Keratinocyte (primary cell): ENCODE results near the gene PRG2. TPM values are rescaled to one million over a fixed set of nuclear protein-coding genes. Genes with fewer than 3 reads are reported as not detected.

Source experiments
- DNase-seq: peaks from one replicate; pipeline ENCODE4 v3.0.0-alpha.2; 2011; ENCODE audit warnings: low read depth, missing footprints, low spot score
- FAIRE-seq: peaks from 2 replicates; lab custom pipeline; 2011; peaks lifted over from hg19 to GRCh38; lab: Jason Lieb, UNC
- H2AFZ ChIP-seq: 2 replicates; pipeline ENCODE4 v1.6.0; 2012; ENCODE audit warnings: low read length, control low read depth, inconsistent platforms; ENCODE audit not compliant: control insufficient read depth
- H3K27ac ChIP-seq: 2 replicates; pipeline ENCODE4 v1.5.1; 2011; ENCODE audit warnings: low read length; ENCODE audit not compliant: control insufficient read depth, insufficient read depth
- H3K27me3 ChIP-seq: 3 replicates; pipeline ENCODE4 v1.6.0; 2011; ENCODE audit warnings: low read length; ENCODE audit not compliant: control insufficient read depth, insufficient read depth; ENCODE audit errors: extremely low read depth
- H3K36me3 ChIP-seq, 2 experiments: 2 replicates in 1 of 2; 3 replicates in 1 of 2; pipeline ENCODE4 v1.5.1; 2011; ENCODE audit warnings: low read length in 2 of 2, mild to moderate bottlenecking in 1 of 2; ENCODE audit not compliant: control insufficient read depth in 2 of 2, insufficient read depth in 2 of 2; ENCODE audit errors: extremely low read depth in 1 of 2
- H3K4me1 ChIP-seq: 3 replicates; pipeline ENCODE4 v1.5.1; 2011; ENCODE audit warnings: low read length; ENCODE audit not compliant: control insufficient read depth, insufficient read depth; ENCODE audit errors: extremely low read depth
- H3K4me2 ChIP-seq: 3 replicates; pipeline ENCODE4 v1.6.0; 2011; ENCODE audit warnings: low read depth, low read length; ENCODE audit not compliant: control insufficient read depth, insufficient read depth; ENCODE audit errors: extremely low read depth
- H3K4me3 ChIP-seq, 3 experiments: fragments of 200-600 bp in 1 of 3; sonication (generic) in 1 of 3; 2 replicates in 2 of 3; 3 replicates in 1 of 3; pipeline ENCODE4 v1.5.1; 2011 to 2016; ENCODE audit warnings: low read length in 3 of 3, mild to moderate bottlenecking in 3 of 3, control low read depth in 2 of 3, inconsistent platforms in 1 of 3, low read depth in 1 of 3, mixed read lengths in 1 of 3, mixed run types in 1 of 3, moderate library complexity in 1 of 3; ENCODE audit not compliant: control insufficient read depth in 2 of 3, insufficient read depth in 2 of 3; ENCODE audit errors: extremely low read depth in 1 of 3
- H3K79me2 ChIP-seq: 2 replicates; pipeline ENCODE4 v1.6.0; 2012; ENCODE audit warnings: low read length; ENCODE audit not compliant: control insufficient read depth, insufficient read depth
- H3K9ac ChIP-seq: 3 replicates; pipeline ENCODE4 v1.6.0; 2011; ENCODE audit warnings: low read length; ENCODE audit not compliant: control insufficient read depth, insufficient read depth; ENCODE audit errors: extremely low read depth
- H3K9me1 ChIP-seq: 3 replicates; pipeline ENCODE4 v1.6.0; 2011; ENCODE audit warnings: low read length; ENCODE audit not compliant: control insufficient read depth, insufficient read depth; ENCODE audit errors: extremely low read depth
- H3K9me3 ChIP-seq: 2 replicates; pipeline ENCODE4 v1.5.1; 2012; ENCODE audit warnings: low read depth, low read length; ENCODE audit not compliant: control insufficient read depth
- H4K20me1 ChIP-seq: 3 replicates; pipeline ENCODE4 v1.6.0; 2011; ENCODE audit warnings: low read length; ENCODE audit not compliant: control insufficient read depth, insufficient read depth; ENCODE audit errors: extremely low read depth
- EZH2 ChIP-seq: IDR thresholded peaks from one replicate; pipeline ENCODE4 v1.6.1; 2012; ENCODE audit warnings: inconsistent platforms, mild to moderate bottlenecking, low read length, moderate library complexity
- dilution Hi-C: fragments of 300-500 bp; cut with MboI; formaldehyde crosslinking; loops from one replicate; pipeline ENCODE4 v1.7.0; 2020; ENCODE audit warnings: low sequenced_read_pairs; ENCODE audit not compliant: extremely low pct_ligation_motif_present
- polyA plus RNA-seq, 5 experiments: library from polyadenylated mRNA; depleted of rRNA in 3 of 5; stranded (reverse) in 3 of 5; stranded (forward) in 1 of 5; unstranded in 1 of 5; fragments of >200 nt; gene quantifications; 1 replicate in 1 of 5; 2 replicates in 3 of 5; 3 replicates in 1 of 5; pipeline versions ENCODE4 v1.2.1 to v1.2.3, GENCODE V29; 2011 to 2012; ENCODE audit warnings: missing spikeins in 2 of 5, low read depth in 1 of 5, low replicate concordance in 1 of 5
- TF ChIP-seq, protein P1 (sequence below), 3 experiments: IDR thresholded peaks in 1 of 3; conservative IDR thresholded peaks in 1 of 3; optimal IDR thresholded peaks in 1 of 3; 2 replicates in 2 of 3; 3 replicates in 1 of 3; pipeline versions ENCODE3 to v1.5.1; 2011; ENCODE audit warnings: low read length in 3 of 3, mild to moderate bottlenecking in 3 of 3, moderate library complexity in 2 of 3, control low read depth in 1 of 3, inconsistent platforms in 1 of 3; ENCODE audit not compliant: insufficient read depth in 2 of 3; ENCODE audit errors: extremely low read depth in 1 of 3

Gene PRG2
- polyA plus RNA-seq, 1 donor (not counting 4 experiments of a cell fraction or from before 2014, with no cell fraction given) = 0.09 TPM

DNA sequence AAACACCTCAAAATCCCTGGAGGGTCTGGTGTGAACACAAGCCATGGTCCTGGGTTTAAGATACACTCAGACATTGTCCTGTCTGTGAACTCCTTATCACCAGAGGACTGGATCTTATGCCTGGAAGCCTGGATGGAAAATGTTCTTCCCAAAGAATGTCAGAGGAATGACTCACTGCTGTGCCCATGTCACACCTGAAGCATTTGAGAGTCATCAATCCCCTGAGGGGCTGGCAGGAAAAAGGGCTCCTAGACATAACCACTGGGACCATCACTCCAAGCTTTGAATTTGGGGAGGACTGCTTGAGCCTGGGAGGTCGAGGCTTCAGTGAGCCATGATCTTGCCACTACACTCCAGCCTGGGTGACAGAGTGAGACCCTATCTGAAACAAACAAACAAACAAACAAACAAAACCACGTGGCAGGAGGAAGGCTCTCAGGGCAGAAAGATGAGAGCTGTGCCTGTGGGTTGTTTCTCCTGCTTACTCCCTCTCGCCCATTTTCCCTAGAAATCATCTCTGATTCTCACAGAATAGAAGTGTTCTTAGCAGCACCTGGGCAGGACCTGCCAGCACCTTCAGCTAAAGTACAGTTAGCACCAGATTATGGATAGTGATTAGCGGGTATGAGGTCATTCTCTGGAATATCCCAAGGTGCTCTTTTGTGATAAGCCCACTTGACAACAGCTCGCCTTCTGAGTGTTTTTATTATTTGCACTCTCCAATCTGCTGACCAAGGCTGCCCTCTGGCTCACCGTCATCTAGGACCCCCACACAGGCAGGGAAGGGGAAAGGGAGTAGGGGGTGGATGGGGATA, 11.9 kb upstream of the PRG2 start:
- peak overlapping the region; percentile 29 for H3K4me2 ChIP-seq
- no peaks in the 10 kb centered on the region for H3K9me3 ChIP-seq
- FAIRE-seq = peak; percentile 88
- H3K79me2 ChIP-seq = no peaks in the 10 kb centered on the region
- H2AFZ ChIP-seq = no peak overlapping the region
- H3K27ac ChIP-seq = peak overlapping the region; percentile 6
- H3K36me3 ChIP-seq = peaks cover 0 to 2% of the 10 kb centered on the region in 2 experiments
- H3K4me1 ChIP-seq = peaks cover 42% of the 10 kb centered on the region
- H3K4me3 ChIP-seq = no peak overlapping the region
- dilution Hi-C loops = no loop called here
- H3K27me3 ChIP-seq = no peaks in the 10 kb centered on the region
- no peaks in the 10 kb centered on the region for H3K9me1 ChIP-seq
- H3K9ac ChIP-seq = no peak overlapping the region
- DNase-seq = peak; percentile 64
- H4K20me1 ChIP-seq = no peaks in the 10 kb centered on the region
- no peak for TF ChIP-seq EZH2
- TF ChIP-seq, protein P1, sequence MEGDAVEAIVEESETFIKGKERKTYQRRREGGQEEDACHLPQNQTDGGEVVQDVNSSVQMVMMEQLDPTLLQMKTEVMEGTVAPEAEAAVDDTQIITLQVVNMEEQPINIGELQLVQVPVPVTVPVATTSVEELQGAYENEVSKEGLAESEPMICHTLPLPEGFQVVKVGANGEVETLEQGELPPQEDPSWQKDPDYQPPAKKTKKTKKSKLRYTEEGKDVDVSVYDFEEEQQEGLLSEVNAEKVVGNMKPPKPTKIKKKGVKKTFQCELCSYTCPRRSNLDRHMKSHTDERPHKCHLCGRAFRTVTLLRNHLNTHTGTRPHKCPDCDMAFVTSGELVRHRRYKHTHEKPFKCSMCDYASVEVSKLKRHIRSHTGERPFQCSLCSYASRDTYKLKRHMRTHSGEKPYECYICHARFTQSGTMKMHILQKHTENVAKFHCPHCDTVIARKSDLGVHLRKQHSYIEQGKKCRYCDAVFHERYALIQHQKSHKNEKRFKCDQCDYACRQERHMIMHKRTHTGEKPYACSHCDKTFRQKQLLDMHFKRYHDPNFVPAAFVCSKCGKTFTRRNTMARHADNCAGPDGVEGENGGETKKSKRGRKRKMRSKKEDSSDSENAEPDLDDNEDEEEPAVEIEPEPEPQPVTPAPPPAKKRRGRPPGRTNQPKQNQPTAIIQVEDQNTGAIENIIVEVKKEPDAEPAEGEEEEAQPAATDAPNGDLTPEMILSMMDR (optimal IDR thresholded peaks at IDR 0.05 in 1 of 3, IDR thresholded peaks at IDR 0.05 in 1 of 3, conservative IDR thresholded peaks at IDR 0.05 in 1 of 3; ENCODE audit: extremely low read depth in 1 of 3, insufficient read depth in 2 of 3, low read length in 3 of 3) = no peak

DNA sequence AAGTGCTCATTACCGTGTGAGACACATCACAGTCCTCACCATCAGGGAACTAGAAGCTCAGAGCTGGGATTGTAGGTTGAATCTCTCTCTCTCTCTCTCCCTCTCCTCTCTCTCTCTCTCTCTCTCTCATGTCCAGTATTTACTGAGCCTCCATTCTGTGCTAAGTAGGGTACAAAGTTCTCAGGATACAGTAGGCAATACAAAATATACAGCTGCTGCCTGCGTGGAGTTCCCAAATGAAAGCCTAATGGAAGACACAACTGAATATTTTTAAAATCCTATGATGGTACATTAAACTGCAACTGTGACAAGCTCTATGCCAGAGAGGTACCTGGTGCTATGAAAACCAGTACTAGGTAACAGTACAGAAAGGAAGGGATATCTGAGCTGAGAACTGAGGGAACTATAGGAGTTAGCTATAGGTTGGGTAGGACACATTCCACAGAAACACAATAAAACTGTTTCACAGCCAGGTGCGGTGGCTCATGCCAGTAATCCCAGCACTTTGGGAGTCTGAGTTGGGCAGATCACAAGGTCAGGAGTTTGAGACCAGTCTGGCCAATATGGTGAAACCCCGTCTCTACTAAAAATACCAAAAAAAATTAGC, 9.6 kb upstream of the PRG2 start:
- H2AFZ ChIP-seq = no peak overlapping the region
- no peaks in the 10 kb centered on the region for H3K27me3 ChIP-seq
- no peak overlapping the region for H3K27ac ChIP-seq
- peaks cover 27% of the 10 kb centered on the region for H3K4me1 ChIP-seq
- FAIRE-seq (no peak), DNase-seq (no peak)
- no peak overlapping the region for H3K4me3 ChIP-seq
- H3K79me2 ChIP-seq = no peaks in the 10 kb centered on the region
- TF ChIP-seq, protein P1 (optimal IDR thresholded peaks at IDR 0.05 in 1 of 3, IDR thresholded peaks at IDR 0.05 in 1 of 3, conservative IDR thresholded peaks at IDR 0.05 in 1 of 3; ENCODE audit: extremely low read depth in 1 of 3, insufficient read depth in 2 of 3, low read length in 3 of 3) = no peak
- no peak for TF ChIP-seq EZH2
- no peak overlapping the region for H3K4me2 ChIP-seq
- H4K20me1 ChIP-seq = no peaks in the 10 kb centered on the region
- no peak overlapping the region for H3K9ac ChIP-seq
- no peaks in the 10 kb centered on the region for H3K9me1 ChIP-seq
- dilution Hi-C loops = no loop called here
- H3K36me3 ChIP-seq = no peaks in the 10 kb centered on the region
- no peaks in the 10 kb centered on the region for H3K9me3 ChIP-seq
